Endodermal cell (in vitro differentiated cells): ENCODE measurements around the gene NAA40. TPM values are rescaled to one million over a fixed set of nuclear protein-coding genes. Genes with fewer than 3 reads are reported as not detected.

Experiments
- DNase-seq: peaks from one replicate; pipeline ENCODE4 v3.0.0-alpha.2; 2017
- H3K27ac ChIP-seq: 2 replicates; pipeline ENCODE4 v1.5.1; 2013; ENCODE audit warnings: mild to moderate bottlenecking, low read depth, low read length, moderate library complexity
- H3K27me3 ChIP-seq: 2 replicates; pipeline ENCODE4 v1.6.1; 2013; ENCODE audit warnings: mild to moderate bottlenecking, low read length, moderate library complexity; ENCODE audit not compliant: insufficient read depth, control insufficient read depth, poor library complexity, severe bottlenecking
- H3K36me3 ChIP-seq: 2 replicates; pipeline ENCODE4 v1.7.0; 2013; ENCODE audit warnings: mild to moderate bottlenecking, low read length, moderate library complexity; ENCODE audit not compliant: control insufficient read depth, insufficient read depth
- H3K4me1 ChIP-seq: one replicate; pipeline ENCODE4 v1.7.0; 2013; ENCODE audit warnings: low read length; ENCODE audit not compliant: control insufficient read depth, insufficient read depth
- H3K4me3 ChIP-seq: 2 replicates; pipeline ENCODE4 v1.5.1; 2013; ENCODE audit warnings: mild to moderate bottlenecking, low read length, moderate library complexity
- H3K9ac ChIP-seq: 2 replicates; pipeline ENCODE4 v1.6.1; 2013; ENCODE audit warnings: mild to moderate bottlenecking, low read length, moderate library complexity; ENCODE audit not compliant: poor library complexity, severe bottlenecking; ENCODE audit errors: extremely low read depth
- H3K9me3 ChIP-seq: 2 replicates; pipeline ENCODE4 v1.6.1; 2013; ENCODE audit warnings: mild to moderate bottlenecking, low read length, moderate library complexity; ENCODE audit not compliant: control insufficient read depth
- H3K27ac Mint-ChIP-seq: 2 replicates; pipeline ENCODE4 v1.8.0; 2020; ENCODE audit warnings: mixed read lengths
- H3K27me3 Mint-ChIP-seq: 2 replicates; pipeline ENCODE4 v1.8.0; 2021; ENCODE audit warnings: mild to moderate bottlenecking, mixed read lengths; ENCODE audit not compliant: insufficient read depth
- H3K36me3 Mint-ChIP-seq: 2 replicates; pipeline ENCODE4 v1.8.0; 2020; ENCODE audit warnings: low read depth, mixed read lengths
- H3K4me1 Mint-ChIP-seq: 2 replicates; pipeline ENCODE4 v1.8.0; 2020; ENCODE audit warnings: mixed read lengths
- H3K4me3 Mint-ChIP-seq: 2 replicates; pipeline ENCODE4 v1.8.0; 2020; ENCODE audit warnings: mild to moderate bottlenecking, moderate library complexity, mixed read lengths
- H3K9me3 Mint-ChIP-seq: 2 replicates; pipeline ENCODE4 v1.8.0; 2020; ENCODE audit warnings: mild to moderate bottlenecking, mixed read lengths
- WGBS, 2 experiments: methylation state at CpG; one replicate each; pipeline versions ENCODE4 v1.1.5 to v1.1.7; 2013; ENCODE audit warnings: missing lambda C conversion rate in 2 of 2, mixed read lengths in 1 of 2; ENCODE audit not compliant: insufficient coverage in 1 of 2, insufficient read length in 1 of 2; 5-methylcytosine and 5-hydroxymethylcytosine counted together
- total RNA-seq, 2 donors: library from RNA; stranded (reverse); fragmentation: NEBNext Ultra II Directional in 1 of 2; extraction: Animal tissue kit (Norgen Biotek cat#: 25700) in 1 of 2; gene quantifications; 2 replicates in 1 of 2; 3 replicates in 1 of 2; pipeline ENCODE4 v1.2.1, GENCODE V29; 2021
- TF ChIP-seq, protein P1 (sequence below): fragments of 200-600 bp; sonication (generic); conservative IDR thresholded peaks from 2 replicates; pipeline ENCODE4 v1.5.0; 2021; ENCODE audit warnings: antibody characterized with exemption, mild to moderate bottlenecking

Gene NAA40
- total RNA-seq, 2 donors from 2014 or later = 47.2 to 53.5 TPM

DNA sequence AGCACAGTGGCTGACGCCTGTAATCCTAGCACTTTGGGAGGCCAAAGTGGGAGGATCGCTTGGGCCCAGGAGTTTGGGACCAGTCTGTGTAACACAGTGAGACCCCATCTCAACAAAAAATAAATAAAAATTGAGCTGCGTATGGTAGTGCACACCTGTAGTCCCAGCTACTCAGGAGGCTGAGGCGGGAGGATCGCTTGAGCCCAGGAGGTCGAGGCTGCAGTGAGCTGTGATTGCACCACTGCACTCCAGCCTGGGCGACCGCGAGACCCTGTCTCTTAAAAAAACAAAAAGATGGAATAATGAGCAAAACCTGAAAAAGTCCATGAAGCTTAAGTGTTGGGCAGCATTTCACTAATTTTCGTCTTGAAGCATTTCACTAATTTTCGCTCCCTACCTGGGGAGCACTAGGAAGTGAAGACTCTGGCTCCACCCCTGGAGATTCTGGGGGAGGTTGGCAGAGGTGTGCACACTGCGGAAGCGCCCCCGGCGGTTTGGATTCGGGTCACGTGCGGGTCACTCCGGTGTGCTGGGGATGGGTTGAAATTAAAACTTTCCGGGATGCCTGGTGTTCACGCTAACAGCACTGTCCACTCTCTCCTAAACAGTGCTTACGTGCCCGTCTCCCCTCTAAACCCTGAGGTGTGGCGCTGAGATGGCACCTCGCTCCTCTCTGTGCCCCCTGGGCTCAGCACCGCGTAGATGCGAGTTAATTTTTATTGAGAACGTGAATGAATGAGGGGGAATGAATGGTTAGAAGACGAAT, 906 bp upstream of the NAA40 start:
- Histone ChIP-seq H3K9me3 (no peaks in the 10 kb centered on the region), H3K4me3 (peak overlapping the region; percentile 97), H3K27me3 (no peaks in the 10 kb centered on the region), H3K9ac (peak overlapping the region; percentile 31), H3K27ac (peak overlapping the region; percentile 4), H3K36me3 (peaks cover 2% of the 10 kb centered on the region), H3K4me1 (no peaks in the 10 kb centered on the region)
- DNase-seq = peak; percentile 74
- peak overlapping the region; percentile 95 for H3K27ac Mint-ChIP-seq
- H3K9me3 Mint-ChIP-seq = peaks cover 1% of the 10 kb centered on the region
- no peaks in the 10 kb centered on the region for H3K27me3 Mint-ChIP-seq
- TF ChIP-seq, protein P1, sequence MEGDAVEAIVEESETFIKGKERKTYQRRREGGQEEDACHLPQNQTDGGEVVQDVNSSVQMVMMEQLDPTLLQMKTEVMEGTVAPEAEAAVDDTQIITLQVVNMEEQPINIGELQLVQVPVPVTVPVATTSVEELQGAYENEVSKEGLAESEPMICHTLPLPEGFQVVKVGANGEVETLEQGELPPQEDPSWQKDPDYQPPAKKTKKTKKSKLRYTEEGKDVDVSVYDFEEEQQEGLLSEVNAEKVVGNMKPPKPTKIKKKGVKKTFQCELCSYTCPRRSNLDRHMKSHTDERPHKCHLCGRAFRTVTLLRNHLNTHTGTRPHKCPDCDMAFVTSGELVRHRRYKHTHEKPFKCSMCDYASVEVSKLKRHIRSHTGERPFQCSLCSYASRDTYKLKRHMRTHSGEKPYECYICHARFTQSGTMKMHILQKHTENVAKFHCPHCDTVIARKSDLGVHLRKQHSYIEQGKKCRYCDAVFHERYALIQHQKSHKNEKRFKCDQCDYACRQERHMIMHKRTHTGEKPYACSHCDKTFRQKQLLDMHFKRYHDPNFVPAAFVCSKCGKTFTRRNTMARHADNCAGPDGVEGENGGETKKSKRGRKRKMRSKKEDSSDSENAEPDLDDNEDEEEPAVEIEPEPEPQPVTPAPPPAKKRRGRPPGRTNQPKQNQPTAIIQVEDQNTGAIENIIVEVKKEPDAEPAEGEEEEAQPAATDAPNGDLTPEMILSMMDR = peak; percentile 35
- H3K36me3 Mint-ChIP-seq = no peaks in the 10 kb centered on the region
- 28 to 31% methylated on average over 29 of the region's 30 CpGs for WGBS, 2 experiments
- peaks cover 28% of the 10 kb centered on the region for H3K4me1 Mint-ChIP-seq
- H3K4me3 Mint-ChIP-seq = peak overlapping the region; percentile 82

DNA sequence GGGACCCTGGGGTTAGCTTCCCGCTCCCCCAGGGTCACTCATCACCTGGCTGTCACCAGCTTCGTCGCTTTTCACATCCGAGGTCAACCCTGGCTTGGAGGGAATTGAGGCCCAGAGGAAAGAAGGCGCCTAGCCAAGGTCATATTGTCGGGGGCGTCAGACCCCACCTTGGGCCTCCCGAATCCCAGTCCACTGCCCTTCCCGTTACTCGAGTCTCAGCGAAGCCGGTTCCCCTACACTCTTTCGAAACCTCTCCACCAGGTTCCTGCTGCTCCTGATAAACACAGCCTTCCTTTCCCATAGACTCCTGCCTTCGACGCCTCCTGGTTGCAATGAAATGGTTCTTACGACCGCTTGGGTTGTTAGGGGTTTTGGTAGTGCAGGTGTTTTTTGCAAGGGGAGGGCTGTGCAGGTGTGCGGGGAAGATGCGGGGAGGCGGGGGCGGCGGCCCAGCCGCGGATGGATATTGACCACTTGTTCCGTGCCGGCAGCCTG, 642 bp downstream of the NAA40 start:
- TF ChIP-seq, protein P1 = no peak
- no peaks in the 10 kb centered on the region for H3K27me3 ChIP-seq
- H3K4me1 Mint-ChIP-seq = peaks cover 34% of the 10 kb centered on the region
- peaks cover 7% of the 10 kb centered on the region for H3K36me3 ChIP-seq
- peaks cover under 1% of the 10 kb centered on the region for H3K9me3 Mint-ChIP-seq
- H3K27me3 Mint-ChIP-seq = no peaks in the 10 kb centered on the region
- peak overlapping the region; percentile 72 for H3K9ac ChIP-seq
- no peaks in the 10 kb centered on the region for H3K9me3 ChIP-seq
- no peak for DNase-seq
- H3K27ac Mint-ChIP-seq = peak overlapping the region; percentile 95
- peak overlapping the region; percentile 82 for H3K4me3 Mint-ChIP-seq
- peaks cover 9% of the 10 kb centered on the region for H3K36me3 Mint-ChIP-seq
- no peaks in the 10 kb centered on the region for H3K4me1 ChIP-seq
- H3K27ac ChIP-seq = peak overlapping the region; percentile 80
- 4 to 10% methylated on average over 14 to 26 of the region's 26 CpGs for WGBS, 2 experiments
- peak overlapping the region; percentile 95 for H3K4me3 ChIP-seq

DNA sequence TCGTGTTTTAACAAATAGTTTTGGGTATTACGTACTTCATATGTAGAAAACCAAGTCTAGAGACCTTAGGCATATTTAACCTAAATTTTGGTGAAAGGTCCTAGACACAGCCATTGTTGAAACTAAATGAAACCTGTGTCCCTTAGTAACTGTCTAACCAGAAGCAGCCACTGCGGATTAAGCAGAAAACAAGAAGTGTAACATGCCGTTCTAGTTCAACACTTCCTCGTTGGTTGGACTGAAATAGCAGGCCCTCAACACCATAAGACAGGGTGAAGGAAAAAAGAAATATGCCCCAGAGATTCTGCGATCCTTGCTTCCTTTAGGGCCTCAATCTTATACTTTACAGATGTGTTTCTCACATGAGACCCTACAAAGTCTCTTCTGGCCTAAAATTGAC, 2.0 kb downstream of the NAA40 start:
- 93% methylated on average over 6 of the region's 6 CpGs for WGBS, 2 experiments
- TF ChIP-seq, protein P1 = no peak
- Histone ChIP-seq H3K9ac (no peak overlapping the region), H3K9me3 (no peaks in the 10 kb centered on the region), H3K27ac (no peak overlapping the region), H3K4me1 (peaks cover 7% of the 10 kb centered on the region), H3K4me3 (no peak overlapping the region), H3K27me3 (no peaks in the 10 kb centered on the region), H3K36me3 (peaks cover 7% of the 10 kb centered on the region)
- no peak for DNase-seq
- Mint-ChIP-seq H3K27me3 (no peaks in the 10 kb centered on the region), H3K27ac (no peak overlapping the region), H3K4me3 (peak overlapping the region; percentile 82), H3K4me1 (peaks cover 36% of the 10 kb centered on the region), H3K9me3 (no peaks in the 10 kb centered on the region), H3K36me3 (peaks cover 9% of the 10 kb centered on the region)
